ENCODE measurements around the gene HNRNPDL.
"Not testable (repeated sequence)": the region's sequence is repeated elsewhere in the genome, so short reads cannot be mapped to it uniquely, and the experiment has no call there.

Gene HNRNPDL

GRCh38 chr4:82394896-82395295 lies 35.4 kb downstream of the HNRNPDL start:
- in situ Hi-C loops (cut with MboI; ENCODE audit: low sequenced_read_pairs), result no loop called here

GRCh38 chr4:82390061-82390460 lies 40.2 kb downstream of the HNRNPDL start:
- in situ Hi-C loops (cut with MboI; ENCODE audit: low sequenced_read_pairs), result not testable (repeated sequence)

GRCh38 chr4:82388405-82388804 lies 41.9 kb downstream of the HNRNPDL start:
- in situ Hi-C loops (cut with MboI; ENCODE audit: low sequenced_read_pairs), result no loop called here

GRCh38 chr4:82386312-82386711 lies 44.0 kb downstream of the HNRNPDL start:
- in situ Hi-C loops (cut with MboI; ENCODE audit: low sequenced_read_pairs), result not testable (repeated sequence)

GRCh38 chr4:82382751-82383150 lies 47.5 kb downstream of the HNRNPDL start:
- in situ Hi-C loops (cut with MboI; ENCODE audit: low sequenced_read_pairs), result no loop called here

GRCh38 chr4:82381661-82382296 lies 48.5 kb downstream of the HNRNPDL start:
- in situ Hi-C loops (cut with MboI; ENCODE audit: low sequenced_read_pairs), result no loop called here

GRCh38 chr4:82381235-82381634 lies 49.0 kb downstream of the HNRNPDL start:
- in situ Hi-C loops (cut with MboI; ENCODE audit: low sequenced_read_pairs), result no loop called here

- in situ Hi-C loops (cut with MboI; ENCODE audit: low sequenced_read_pairs), result no loop called here
Measured at GRCh38 chr4:82380831-82381230, 49.4 kb downstream of the HNRNPDL start.

- in situ Hi-C loops (cut with MboI; ENCODE audit: low sequenced_read_pairs), result no loop called here
Measured at GRCh38 chr4:82380344-82380743, 49.9 kb downstream of the HNRNPDL start.

- in situ Hi-C loops (cut with MboI; ENCODE audit: low sequenced_read_pairs), result no loop called here
Measured at GRCh38 chr4:82376109-82376508, 54.2 kb downstream of the HNRNPDL start.

- in situ Hi-C loops (cut with MboI; ENCODE audit: low sequenced_read_pairs), result no loop called here
Measured at GRCh38 chr4:82373816-82374625, 56.2 kb downstream of the HNRNPDL start, which contains the start of gene HNRNPD. HNRNPD (minus strand) TSS chr4:82373991; CDS start chr4:82373678, 313 bp downstream.

GRCh38 chr4:82373486-82373815 lies 56.8 kb downstream of the HNRNPDL start:
- in situ Hi-C loops (cut with MboI; ENCODE audit: low sequenced_read_pairs), result no loop called here

Measured in HL-60/S4 treated with retinoic acid at 250 ng/mL for 4 days and 3 days (cell line).